ENCODE measurements around the gene PLSCR4. TPM values are rescaled to one million over a fixed set of nuclear protein-coding genes. Genes with fewer than 3 reads are reported as not detected.

The PLSCR4 gene
- total RNA-seq, 1 donor from 2014 or later = 1.1 TPM

- DNase-seq (ENCODE audit: low read depth) (no peak), FAIRE-seq (no peak)
- H2AFZ ChIP-seq (ENCODE audit: low read depth, low read length) = no peak overlapping the region
- Mint-ChIP-seq H3K27ac (ENCODE audit: unreplicated experiment) (no peak overlapping the region), H3K4me1 (ENCODE audit: low read depth, unreplicated experiment) (peaks cover 4% of the 10 kb centered on the region), H3K27me3 (ENCODE audit: low read depth, unreplicated experiment) (no peaks in the 10 kb centered on the region), H3K9me3 (ENCODE audit: unreplicated experiment) (no peaks in the 10 kb centered on the region), H3K36me3 (ENCODE audit: low read depth, unreplicated experiment) (no peaks in the 10 kb centered on the region), H3K4me3 (ENCODE audit: unreplicated experiment) (no peak overlapping the region)
- no peaks in the 10 kb centered on the region for H3K36me3 ChIP-seq (ENCODE audit: insufficient read depth, low read length)
- no peaks in the 10 kb centered on the region for H3K9me3 ChIP-seq (ENCODE audit: insufficient read depth, low read depth, low read length)
- H3K79me2 ChIP-seq (ENCODE audit: insufficient read depth, low read length) = no peaks in the 10 kb centered on the region
- no peak overlapping the region for H3K4me3 ChIP-seq (ENCODE audit: insufficient read depth, low read depth, low read length)
- H3K4me1 ChIP-seq (ENCODE audit: insufficient read depth, low read length) = no peaks in the 10 kb centered on the region
- TF ChIP-seq CTCF (IDR thresholded peaks at IDR 0.05; ENCODE audit: insufficient read depth, low read depth, low read length) (no peak), EZH2 (IDR thresholded peaks at IDR 0.05; ENCODE audit: insufficient read depth, low read length) (no peak)
- no peaks in the 10 kb centered on the region for H3K27me3 ChIP-seq (ENCODE audit: insufficient read depth, low read length)
- H3K27ac ChIP-seq (ENCODE audit: low read depth, low read length) = no peak overlapping the region
- H4K20me1 ChIP-seq (ENCODE audit: insufficient read depth, low read length) = no peaks in the 10 kb centered on the region
- H3K4me2 ChIP-seq (ENCODE audit: low read length) = no peak overlapping the region
- no peak overlapping the region for H3K9ac ChIP-seq (ENCODE audit: low read length)
Observed at GRCh38 chr3:146199762-146200161, 51.1 kb downstream of the PLSCR4 start.

- Mint-ChIP-seq H3K4me3 (ENCODE audit: unreplicated experiment) (no peak overlapping the region), H3K9me3 (ENCODE audit: unreplicated experiment) (no peaks in the 10 kb centered on the region), H3K27me3 (ENCODE audit: low read depth, unreplicated experiment) (no peaks in the 10 kb centered on the region), H3K27ac (ENCODE audit: unreplicated experiment) (no peak overlapping the region), H3K36me3 (ENCODE audit: low read depth, unreplicated experiment) (no peaks in the 10 kb centered on the region), H3K4me1 (ENCODE audit: low read depth, unreplicated experiment) (peaks cover 4% of the 10 kb centered on the region)
- no peaks in the 10 kb centered on the region for H3K9me3 ChIP-seq (ENCODE audit: insufficient read depth, low read depth, low read length)
- no peak overlapping the region for H3K4me2 ChIP-seq (ENCODE audit: low read length)
- no peaks in the 10 kb centered on the region for H3K79me2 ChIP-seq (ENCODE audit: insufficient read depth, low read length)
- H3K27ac ChIP-seq (ENCODE audit: low read depth, low read length) = no peak overlapping the region
- H3K27me3 ChIP-seq (ENCODE audit: insufficient read depth, low read length) = no peaks in the 10 kb centered on the region
- H3K9ac ChIP-seq (ENCODE audit: low read length) = no peak overlapping the region
- H2AFZ ChIP-seq (ENCODE audit: low read depth, low read length) = no peak overlapping the region
- H3K4me3 ChIP-seq (ENCODE audit: insufficient read depth, low read depth, low read length) = no peak overlapping the region
- FAIRE-seq (no peak), DNase-seq (ENCODE audit: low read depth) (no peak)
- H3K36me3 ChIP-seq (ENCODE audit: insufficient read depth, low read length) = no peaks in the 10 kb centered on the region
- no peak for TF ChIP-seq EZH2 (IDR thresholded peaks at IDR 0.05; ENCODE audit: insufficient read depth, low read length)
- TF ChIP-seq CTCF (IDR thresholded peaks at IDR 0.05; ENCODE audit: insufficient read depth, low read depth, low read length) = no peak
- H3K4me1 ChIP-seq (ENCODE audit: insufficient read depth, low read length) = no peaks in the 10 kb centered on the region
- no peaks in the 10 kb centered on the region for H4K20me1 ChIP-seq (ENCODE audit: insufficient read depth, low read length)
Observed at GRCh38 chr3:146196789-146197188, 54.1 kb downstream of the PLSCR4 start.

GRCh38 chr3:146195605-146196004, 55.3 kb downstream of the PLSCR4 start:
- H3K9me3 Mint-ChIP-seq (ENCODE audit: unreplicated experiment) = no peaks in the 10 kb centered on the region
- Histone ChIP-seq H3K9me3 (ENCODE audit: insufficient read depth, low read depth, low read length) (no peaks in the 10 kb centered on the region), H3K79me2 (ENCODE audit: insufficient read depth, low read length) (no peaks in the 10 kb centered on the region), H3K4me2 (ENCODE audit: low read length) (no peak overlapping the region), H4K20me1 (ENCODE audit: insufficient read depth, low read length) (no peaks in the 10 kb centered on the region), H3K4me3 (ENCODE audit: insufficient read depth, low read depth, low read length) (no peak overlapping the region), H3K4me1 (ENCODE audit: insufficient read depth, low read length) (no peaks in the 10 kb centered on the region), H3K27me3 (ENCODE audit: insufficient read depth, low read length) (no peaks in the 10 kb centered on the region), H3K27ac (ENCODE audit: low read depth, low read length) (no peak overlapping the region), H3K9ac (ENCODE audit: low read length) (no peak overlapping the region), H2AFZ (ENCODE audit: low read depth, low read length) (no peak overlapping the region), H3K36me3 (ENCODE audit: insufficient read depth, low read length) (no peaks in the 10 kb centered on the region)
- no peak overlapping the region for H3K27ac Mint-ChIP-seq (ENCODE audit: unreplicated experiment)
- DNase-seq (ENCODE audit: low read depth) (no peak), FAIRE-seq (no peak)
- peaks cover 4% of the 10 kb centered on the region for H3K4me1 Mint-ChIP-seq (ENCODE audit: low read depth, unreplicated experiment)
- H3K4me3 Mint-ChIP-seq (ENCODE audit: unreplicated experiment) = no peak overlapping the region
- TF ChIP-seq CTCF (IDR thresholded peaks at IDR 0.05; ENCODE audit: insufficient read depth, low read depth, low read length) (no peak), EZH2 (IDR thresholded peaks at IDR 0.05; ENCODE audit: insufficient read depth, low read length) (no peak)
- H3K27me3 Mint-ChIP-seq (ENCODE audit: low read depth, unreplicated experiment) = no peaks in the 10 kb centered on the region
- no peaks in the 10 kb centered on the region for H3K36me3 Mint-ChIP-seq (ENCODE audit: low read depth, unreplicated experiment)

Data from astrocyte (in vitro differentiated cells and primary cell).